Activated naive CD8-positive, alpha-beta T cell treated with anti-CD3 and anti-CD28 coated beads, Interleukin-2, amount 10 ng/mL, durations not matched to agents 7 days and 5 days (primary cell): Measurements from ENCODE around the gene GJC1. TPM values are rescaled to one million over a fixed set of nuclear protein-coding genes. Genes with fewer than 3 reads are reported as not detected.
A peak's percentile ranks its signal among the peaks of the same experiment; 100 is the strongest.
"Not testable (repeated sequence)": the region's sequence is repeated elsewhere in the genome, so short reads cannot be mapped to it uniquely, and the experiment has no call there.

Source experiments
- ATAC-seq: fragments of 150-1000 bp; cut with Tn5 transposase; one replicate; pipeline ENCODE4 v1.10.0; 2021; ENCODE audit warnings: low read depth, moderate library complexity
- POLR2A ChIA-PET: fragments of 350-600 bp; sonication (Branson Sonifier 250); formaldehyde crosslinking; loops from one replicate; lab custom pipeline; 2021; ENCODE audit warnings: antibody characterized with exemption; lab: Charles Lee
- DNase-seq: peaks from one replicate; pipeline ENCODE4 v3.0.0; 2021
- H3K27ac Mint-ChIP-seq: one replicate; pipeline ENCODE4 v1.8.0; 2022; ENCODE audit warnings: mild to moderate bottlenecking, mixed read lengths
- H3K27me3 Mint-ChIP-seq: one replicate; pipeline ENCODE4 v1.8.0; 2022; ENCODE audit warnings: mild to moderate bottlenecking, moderate library complexity, mixed read lengths
- H3K36me3 Mint-ChIP-seq: one replicate; pipeline ENCODE4 v1.8.0; 2021; ENCODE audit warnings: mild to moderate bottlenecking, mixed read lengths
- H3K4me1 Mint-ChIP-seq: one replicate; pipeline ENCODE4 v1.8.0; 2021; ENCODE audit warnings: mixed read lengths
- H3K4me3 Mint-ChIP-seq: one replicate; pipeline ENCODE4 v1.8.0; 2022; ENCODE audit warnings: mild to moderate bottlenecking, moderate library complexity, mixed read lengths
- H3K9me3 Mint-ChIP-seq: one replicate; pipeline ENCODE4 v1.8.0; 2021; ENCODE audit warnings: mixed read lengths
- total RNA-seq, 2 experiments: library from RNA; stranded (reverse); gene quantifications; one replicate each; pipeline ENCODE4 v1.2.3, GENCODE V29; 2021

GJC1 gene
- total RNA-seq, 2 experiments from 2014 or later: 1.0 to 1.4 TPM

DNA sequence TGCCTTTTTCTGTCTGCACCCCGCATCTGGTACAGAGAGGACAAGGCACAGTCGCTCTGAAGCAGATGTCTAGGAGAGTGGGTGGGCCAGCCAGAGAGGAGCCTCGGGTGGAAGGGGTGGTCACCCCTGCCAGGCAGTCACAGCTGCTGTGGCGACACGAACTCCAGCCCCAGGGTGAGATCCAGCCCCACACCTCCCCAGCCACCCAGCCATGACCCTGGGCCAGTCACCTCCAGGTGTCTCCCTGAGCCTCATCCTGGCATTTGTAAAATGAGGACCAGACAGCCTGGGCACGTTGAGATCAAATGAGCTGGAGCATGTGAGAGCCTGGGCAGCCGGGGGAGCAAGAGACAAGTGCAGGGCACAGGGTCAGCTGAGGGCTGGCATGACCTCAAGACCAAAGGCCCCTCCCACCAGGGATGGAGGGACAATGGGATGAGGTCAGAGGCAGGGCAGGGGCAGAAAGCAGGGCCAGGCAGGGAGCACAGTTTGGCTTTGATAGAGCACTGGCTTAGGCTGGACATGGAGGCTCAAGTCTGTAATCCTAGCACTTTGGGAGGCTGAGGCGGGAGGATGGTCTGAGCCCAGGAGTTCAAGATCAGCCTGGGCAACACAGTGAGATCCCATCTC lies 63.6 kb downstream of the GJC1 start:
- POLR2A ChIA-PET: interaction anchor here (0.6 kb wide), 2 partner anchors 132 to 290 kb away, joined by 4 read pairs; no protein-coding TSS in a partner anchor
- Mint-ChIP-seq H3K27me3 (peaks cover 12% of the 10 kb centered on the region), H3K4me3 (no peak overlapping the region), H3K4me1 (peaks cover 12% of the 10 kb centered on the region), H3K9me3 (no peaks in the 10 kb centered on the region), H3K36me3 (no peaks in the 10 kb centered on the region), H3K27ac (no peak overlapping the region)
- DNase-seq (no peak), ATAC-seq (no peak)

DNA sequence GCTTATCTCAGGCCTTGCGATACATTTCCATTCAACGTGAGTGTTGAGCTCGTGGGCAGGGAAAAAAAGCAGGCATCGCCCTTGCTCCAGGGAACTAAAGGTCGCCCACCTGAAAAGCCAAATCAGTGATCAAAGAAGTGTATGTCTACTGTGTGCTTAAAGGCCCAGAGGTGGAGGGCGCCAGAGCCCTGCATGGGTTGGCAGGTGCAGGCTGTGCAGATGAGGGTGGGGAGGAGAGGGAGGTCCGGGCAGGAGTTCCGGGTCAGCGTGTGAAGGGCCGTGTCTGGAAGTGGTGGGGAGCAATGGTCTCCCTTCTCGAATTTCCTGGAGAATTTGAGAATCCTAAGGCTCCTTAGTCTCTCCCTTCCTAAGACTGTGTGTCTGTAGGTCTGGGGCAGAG lies 64.1 kb downstream of the GJC1 start:
- Mint-ChIP-seq H3K27me3 (peaks cover 16% of the 10 kb centered on the region), H3K27ac (no peak overlapping the region), H3K36me3 (no peaks in the 10 kb centered on the region), H3K9me3 (no peaks in the 10 kb centered on the region), H3K4me3 (no peak overlapping the region), H3K4me1 (peaks cover 12% of the 10 kb centered on the region)
- POLR2A ChIA-PET: no interaction called here
- ATAC-seq: no peak
- DNase-seq: no peak

DNA sequence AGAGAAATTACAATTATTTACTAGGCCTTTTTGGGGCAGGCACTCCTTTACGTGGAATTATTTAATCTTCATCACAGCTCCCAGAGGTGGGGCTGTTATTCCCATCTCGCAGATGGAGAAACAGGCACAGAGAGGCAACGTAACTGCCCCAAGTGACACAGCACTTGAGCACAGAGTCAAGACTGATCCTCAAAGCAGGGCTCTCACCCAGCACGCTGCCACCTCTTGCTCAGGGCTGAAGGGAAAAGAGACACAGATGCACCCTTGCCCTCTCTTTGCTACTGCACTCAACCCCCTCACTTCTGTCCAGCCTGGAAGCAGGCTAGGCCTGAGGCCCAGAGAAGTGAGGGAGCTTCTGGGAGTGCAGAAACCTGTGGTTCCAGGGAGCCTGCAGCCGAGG lies 66.9 kb downstream of the GJC1 start:
- POLR2A ChIA-PET: interaction anchor here (1.2 kb wide), 1 partner anchor 10 kb away, joined by 4 read pairs; no protein-coding TSS in a partner anchor
- Mint-ChIP-seq H3K4me1 (peaks cover 6% of the 10 kb centered on the region), H3K4me3 (no peak overlapping the region), H3K27me3 (peaks cover 25% of the 10 kb centered on the region), H3K36me3 (no peaks in the 10 kb centered on the region), H3K27ac (no peak overlapping the region), H3K9me3 (no peaks in the 10 kb centered on the region)
- ATAC-seq: no peak
- DNase-seq: no peak

DNA sequence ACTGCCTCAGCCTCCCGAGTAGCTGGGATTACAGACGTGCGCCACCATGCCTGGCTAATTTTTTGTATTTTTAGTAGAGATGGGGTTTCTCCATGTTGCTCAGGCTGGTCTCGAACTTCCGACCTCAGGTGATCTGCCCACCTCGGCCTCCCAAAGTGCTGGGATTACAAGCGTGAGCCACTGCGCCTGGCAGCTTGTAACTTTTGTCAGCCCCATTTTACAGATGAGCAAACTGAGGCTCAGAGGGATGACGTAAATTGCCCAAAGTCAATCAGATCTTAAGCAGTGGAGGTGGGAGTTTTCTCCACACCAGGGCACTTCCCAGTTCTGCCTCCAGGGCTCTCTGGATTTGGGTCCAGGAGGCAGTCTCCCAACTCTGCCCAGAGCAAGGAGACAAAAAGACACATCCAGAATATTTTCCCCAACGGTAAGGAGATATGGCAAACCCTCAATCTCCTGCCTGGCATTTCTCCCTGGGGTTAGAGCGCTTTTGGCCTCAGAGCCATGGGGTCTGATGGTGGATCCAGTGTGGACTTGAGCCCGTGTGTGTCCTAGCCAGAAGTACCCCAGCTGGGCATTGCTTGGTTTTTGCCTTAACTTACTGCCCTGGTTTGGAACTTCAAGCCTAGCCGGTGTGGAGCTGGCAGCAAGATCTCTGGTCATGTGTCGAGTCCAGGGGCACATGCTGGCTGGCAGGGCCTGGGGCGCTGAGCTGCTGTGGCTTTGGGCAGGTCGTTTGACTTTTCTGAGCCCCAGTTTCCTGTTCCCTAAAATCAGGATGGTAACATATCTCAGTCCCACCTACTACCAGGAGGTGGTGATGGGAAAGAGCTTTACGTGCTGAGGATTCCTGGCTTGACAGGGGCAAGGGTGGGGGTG lies 67.9 kb downstream of the GJC1 start:
- Mint-ChIP-seq H3K4me3 (no peak overlapping the region), H3K36me3 (no peaks in the 10 kb centered on the region), H3K27me3 (peaks cover 34% of the 10 kb centered on the region)

DNA sequence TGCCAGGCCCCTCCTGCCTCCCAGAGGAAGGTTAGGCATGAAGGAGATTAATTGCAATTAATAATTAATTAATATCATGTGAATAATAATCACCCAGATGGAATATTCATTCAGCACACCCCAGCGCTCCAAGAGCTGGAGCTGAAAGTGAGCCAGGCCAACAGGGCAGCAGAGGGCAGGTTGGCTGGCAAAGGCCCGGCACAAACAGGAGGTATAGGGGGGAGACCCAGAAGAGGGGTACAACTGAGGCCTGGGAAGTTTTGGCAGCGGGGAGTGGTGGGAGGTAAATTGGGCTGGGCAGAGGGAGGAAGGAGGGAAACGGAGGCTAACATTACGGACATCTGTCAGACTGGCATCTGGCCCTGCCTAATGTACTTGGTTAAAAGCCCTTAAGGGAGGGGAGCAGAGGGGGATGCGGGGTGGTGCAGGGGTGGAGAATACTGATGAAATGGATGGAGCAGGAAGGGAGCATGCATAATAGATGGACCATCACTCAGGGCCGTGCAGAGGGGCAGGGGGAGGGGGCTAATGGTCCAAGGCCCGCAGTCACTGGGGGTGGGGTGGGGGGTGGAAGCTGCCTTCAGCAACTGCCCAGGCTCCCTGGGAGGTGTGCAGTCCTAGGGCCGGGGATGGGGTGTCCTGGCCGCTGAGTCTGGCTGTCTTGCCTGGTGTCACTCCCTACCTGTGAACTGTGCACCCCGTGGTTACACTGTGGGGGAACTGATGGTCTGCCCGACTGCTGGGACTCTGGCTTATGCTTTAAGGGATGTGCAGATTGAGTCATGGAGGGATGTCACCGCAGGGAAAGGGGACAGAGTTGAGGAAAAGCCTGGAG lies 69.4 kb downstream of the GJC1 start:
- Mint-ChIP-seq H3K4me3 (no peak overlapping the region), H3K4me1 (no peaks in the 10 kb centered on the region), H3K9me3 (no peaks in the 10 kb centered on the region), H3K27ac (no peak overlapping the region), H3K27me3 (peaks cover 38% of the 10 kb centered on the region), H3K36me3 (no peaks in the 10 kb centered on the region)
- DNase-seq: no peak
- POLR2A ChIA-PET: no interaction called here
- no peak for ATAC-seq

More for the DNA sequence above, 67.9 kb downstream of the GJC1 start:
- POLR2A ChIA-PET: no interaction called here
- DNase-seq: no peak
- no peaks in the 10 kb centered on the region for H3K4me1 Mint-ChIP-seq
- no peak for ATAC-seq
- H3K27ac Mint-ChIP-seq: no peak overlapping the region
- H3K9me3 Mint-ChIP-seq: no peaks in the 10 kb centered on the region

DNA sequence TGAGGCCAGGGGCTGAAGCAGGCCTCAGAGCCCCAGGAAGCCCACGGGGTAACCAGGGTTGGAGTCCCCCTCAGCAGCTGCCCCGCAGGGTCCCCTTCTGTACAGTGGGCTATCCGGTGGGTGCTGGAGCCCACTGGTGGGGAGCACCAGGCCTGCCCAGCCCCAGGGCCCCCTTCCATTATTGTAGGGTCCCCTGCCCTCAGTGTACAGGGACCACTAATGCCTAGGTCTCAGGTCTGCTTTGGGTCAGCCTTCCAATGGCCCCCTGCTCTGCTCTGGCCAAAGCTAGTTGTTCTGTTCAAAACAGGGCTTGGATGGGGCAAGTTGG lies 70.2 kb downstream of the GJC1 start:
- ATAC-seq (no peak), DNase-seq (no peak)
- Mint-ChIP-seq H3K27me3 (peaks cover 36% of the 10 kb centered on the region), H3K4me1 (no peaks in the 10 kb centered on the region), H3K36me3 (no peaks in the 10 kb centered on the region), H3K9me3 (no peaks in the 10 kb centered on the region), H3K4me3 (no peak overlapping the region), H3K27ac (no peak overlapping the region)
- POLR2A ChIA-PET: no interaction called here

DNA sequence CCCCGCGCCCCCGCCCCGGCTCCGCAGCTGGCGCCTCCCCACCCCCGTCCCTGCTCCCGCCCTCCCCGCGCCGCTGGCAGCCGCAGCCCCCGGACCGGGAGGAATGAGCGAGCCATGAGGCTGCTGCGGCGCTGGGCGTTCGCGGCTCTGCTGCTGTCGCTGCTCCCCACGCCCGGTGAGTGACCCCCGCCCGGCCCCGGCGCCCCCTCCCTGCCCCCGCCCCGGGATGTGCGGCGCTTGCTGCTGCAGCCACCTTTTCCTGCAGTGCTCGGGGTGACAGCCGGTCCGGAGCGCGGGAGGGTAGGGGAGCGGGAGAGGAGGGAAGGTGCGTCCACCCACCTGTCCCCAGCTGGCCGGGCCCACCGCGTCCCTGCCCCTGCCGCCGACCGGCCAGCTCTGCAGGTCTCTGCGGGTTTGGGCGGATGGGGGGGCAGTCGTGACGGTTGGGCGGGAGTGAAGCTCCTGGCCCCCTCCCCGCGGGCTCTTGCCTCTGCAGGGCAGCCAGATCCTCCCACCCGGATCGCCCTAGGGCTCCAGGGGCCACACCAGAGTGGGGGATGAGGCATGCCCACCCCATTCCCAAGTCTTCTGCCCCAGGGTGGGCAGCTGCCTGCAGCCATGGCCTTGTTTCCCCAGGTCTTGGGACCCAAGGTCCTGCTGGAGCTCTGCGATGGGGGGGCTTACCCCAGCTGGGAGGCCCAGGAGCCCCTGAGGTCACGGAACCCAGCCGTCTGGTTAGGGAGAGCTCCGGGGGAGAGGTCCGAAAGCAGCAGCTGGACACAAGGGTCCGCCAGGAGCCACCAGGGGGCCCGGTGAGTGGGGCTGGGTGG lies 70.8 kb downstream of the GJC1 start:
- DNase-seq: no peak
- peak; percentile 20 for ATAC-seq
- POLR2A ChIA-PET: interaction anchor here (0.5 kb wide), 1 partner anchor 100 kb away, joined by 3 read pairs; no protein-coding TSS in a partner anchor
- no peaks in the 10 kb centered on the region for H3K4me1 Mint-ChIP-seq
- no peaks in the 10 kb centered on the region for H3K9me3 Mint-ChIP-seq
- no peak overlapping the region for H3K27ac Mint-ChIP-seq
- no peaks in the 10 kb centered on the region for H3K36me3 Mint-ChIP-seq
- H3K27me3 Mint-ChIP-seq: peaks cover 36% of the 10 kb centered on the region
- no peak overlapping the region for H3K4me3 Mint-ChIP-seq

DNA sequence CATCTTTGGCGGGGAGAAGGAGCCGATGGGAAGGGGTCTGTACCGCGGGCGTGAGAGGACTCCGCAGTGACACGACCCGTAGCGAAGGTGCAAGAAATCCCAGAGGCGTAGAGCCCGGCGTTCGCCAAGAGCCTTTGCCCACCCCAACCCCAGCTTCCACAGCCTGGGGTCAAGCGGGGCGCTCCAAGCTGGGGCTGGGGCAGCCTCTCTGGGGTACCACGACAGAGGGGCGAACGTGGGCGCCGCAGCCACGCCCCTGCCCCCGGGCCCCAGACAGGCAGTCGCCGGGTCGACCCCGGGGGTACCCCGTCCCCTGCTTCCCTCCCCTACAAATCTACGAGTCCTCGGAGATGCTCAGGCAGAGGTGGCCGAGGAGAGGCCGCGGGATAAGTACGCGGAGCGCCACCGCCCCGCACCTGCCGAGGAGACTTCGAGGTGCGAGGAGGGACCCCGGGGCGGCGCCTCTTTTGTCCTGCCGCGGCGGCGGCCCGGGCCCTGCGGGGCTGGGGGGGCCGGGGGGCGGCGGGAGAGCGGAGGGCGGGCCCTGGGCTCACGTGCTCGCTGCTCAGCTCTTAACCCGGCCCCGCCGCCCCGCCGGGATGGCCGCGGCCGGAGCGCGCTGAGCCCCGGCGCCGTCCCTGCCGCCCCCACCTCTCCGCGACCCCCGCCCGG lies 71.5 kb downstream of the GJC1 start, which contains the start of gene ADAM11:
Gene ADAM11, plus strand, starts transcription at position 575 of the 672 bp plus-strand sequence. CDS start 212 bp downstream, outside the sequence.
- ATAC-seq (peak; percentile 44), DNase-seq (no peak)
- H3K4me1 Mint-ChIP-seq: no peaks in the 10 kb centered on the region
- no peak within 1 kb of the TSS for H3K4me3 Mint-ChIP-seq
- H3K9me3 Mint-ChIP-seq: no peaks in the 10 kb centered on the region
- H3K36me3 Mint-ChIP-seq: no peaks in the 10 kb centered on the region
- POLR2A ChIA-PET: interaction anchor here (0.5 kb wide), 1 partner anchor 101 kb away, joined by 3 read pairs; no protein-coding TSS in a partner anchor
- H3K27me3 Mint-ChIP-seq: peaks cover 36% of the 10 kb centered on the region
- no peak within 1 kb of the TSS for H3K27ac Mint-ChIP-seq

DNA sequence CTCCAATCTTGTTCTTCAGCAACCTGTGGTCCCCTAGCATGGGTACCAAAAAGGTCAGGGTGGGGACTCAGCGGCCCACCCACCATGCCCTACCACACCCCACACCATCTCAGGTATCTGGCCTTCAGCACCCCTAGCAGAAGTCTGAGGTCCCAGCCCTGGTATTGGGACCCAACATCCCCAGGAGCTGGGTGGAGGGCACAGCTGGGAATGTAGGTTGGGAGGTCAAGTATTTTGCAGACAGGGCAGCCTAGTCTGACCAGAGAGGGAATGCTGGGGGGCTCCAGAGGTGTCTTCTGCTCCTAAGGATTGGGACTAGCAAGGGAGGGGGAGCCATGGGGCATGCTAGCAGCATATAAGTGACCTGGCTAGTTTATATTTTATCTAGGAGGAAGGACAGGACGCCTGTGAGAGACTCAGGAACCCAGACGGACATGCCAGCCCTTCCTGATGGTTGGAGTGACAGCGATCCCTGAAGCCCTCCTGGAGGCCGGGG lies 72.1 kb downstream of the GJC1 start:
- POLR2A ChIA-PET: no interaction called here

DNA sequence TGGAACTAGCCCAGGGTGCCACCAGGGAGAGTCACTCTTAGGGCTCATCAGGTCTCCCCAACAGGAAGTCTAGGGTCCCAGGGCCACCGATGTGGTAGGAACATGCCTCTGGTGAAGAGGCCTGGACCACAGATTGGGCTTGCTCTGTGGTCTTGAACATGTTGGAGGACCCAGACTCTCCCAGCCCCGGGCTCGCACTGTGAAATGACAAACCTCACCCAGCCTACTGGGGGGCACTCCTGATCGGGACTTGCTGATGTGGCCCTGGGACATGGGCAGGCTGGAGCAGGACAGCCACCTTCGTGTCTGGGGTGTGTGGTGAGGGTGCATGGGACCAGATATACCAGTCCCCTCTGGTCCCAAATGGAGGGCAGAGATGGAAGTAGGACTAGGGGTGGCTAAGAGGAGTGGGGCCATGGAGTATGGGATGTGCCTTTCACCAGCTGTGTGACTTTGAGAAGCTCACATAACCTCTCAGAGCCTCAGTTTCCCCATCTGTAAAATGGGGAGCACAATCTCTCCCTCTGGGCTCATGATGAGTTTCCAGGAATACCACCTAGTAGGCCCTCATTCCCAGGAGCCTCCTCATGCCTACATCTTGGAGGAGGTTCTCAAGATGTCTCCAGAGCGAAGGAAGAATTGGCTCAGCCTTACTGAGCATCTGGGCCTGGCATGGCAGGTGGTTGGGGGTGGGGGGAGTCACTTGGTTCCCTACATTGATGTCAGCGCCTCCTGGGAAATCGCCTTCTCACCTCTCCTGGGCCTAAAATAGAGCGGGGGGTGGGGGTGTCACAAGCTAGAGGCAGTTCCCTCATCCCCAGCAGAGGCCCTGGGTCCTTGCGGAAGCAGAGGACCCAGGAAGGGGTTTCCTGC lies 72.8 kb downstream of the GJC1 start:
- H3K4me1 Mint-ChIP-seq: no peaks in the 10 kb centered on the region
- POLR2A ChIA-PET: no interaction called here
- DNase-seq (no peak), ATAC-seq (no peak)
- H3K9me3 Mint-ChIP-seq: no peaks in the 10 kb centered on the region
- H3K4me3 Mint-ChIP-seq: no peak overlapping the region
- H3K27ac Mint-ChIP-seq: no peak overlapping the region
- H3K36me3 Mint-ChIP-seq: no peaks in the 10 kb centered on the region
- H3K27me3 Mint-ChIP-seq: peaks cover 30% of the 10 kb centered on the region

More for the DNA sequence above, 72.1 kb downstream of the GJC1 start:
- no peaks in the 10 kb centered on the region for H3K9me3 Mint-ChIP-seq
- no peaks in the 10 kb centered on the region for H3K4me1 Mint-ChIP-seq
- DNase-seq (no peak), ATAC-seq (no peak)
- no peak overlapping the region for H3K4me3 Mint-ChIP-seq
- no peaks in the 10 kb centered on the region for H3K36me3 Mint-ChIP-seq
- no peak overlapping the region for H3K27ac Mint-ChIP-seq
- peaks cover 36% of the 10 kb centered on the region for H3K27me3 Mint-ChIP-seq

DNA sequence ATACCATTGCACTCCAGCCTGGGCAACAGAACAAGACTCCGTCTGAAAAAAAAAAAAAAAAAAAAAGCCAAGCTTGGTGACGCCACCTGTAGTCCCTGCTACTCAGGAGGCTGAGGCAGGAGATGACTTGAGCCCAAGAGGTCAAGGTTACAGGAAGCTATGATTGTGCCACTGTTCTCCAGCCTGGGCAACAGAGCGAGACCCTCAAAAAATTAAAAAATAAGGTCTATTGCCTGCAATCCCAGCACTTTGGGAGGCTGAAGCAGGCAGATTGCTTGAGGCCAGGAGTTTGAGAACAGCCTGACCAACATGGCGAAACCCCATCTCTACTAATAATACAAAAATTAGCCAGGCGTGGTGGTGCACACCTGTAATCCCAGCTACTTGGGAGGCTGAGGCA lies 74.9 kb downstream of the GJC1 start:
- not testable (repeated sequence) for H3K4me1 Mint-ChIP-seq, H3K4me3 Mint-ChIP-seq
- POLR2A ChIA-PET: interaction anchor here (0.7 kb wide), 1 partner anchor 138 kb away, joined by 6 read pairs; no protein-coding TSS in a partner anchor

More for the DNA sequence above, 74.9 kb downstream of the GJC1 start:
- H3K27ac Mint-ChIP-seq, H3K36me3 Mint-ChIP-seq, H3K9me3 Mint-ChIP-seq, ATAC-seq, DNase-seq: not testable (repeated sequence)
- peaks cover 19% of the 10 kb centered on the region for H3K27me3 Mint-ChIP-seq
